HG03457 (cell line): Measurements from ENCODE around the gene CRHR1.
"Not testable (repeated sequence)": the region's sequence is repeated elsewhere in the genome, so short reads cannot be mapped to it uniquely, and the experiment has no call there.

Experiments
- ATAC-seq: cut with Tn5 transposase; IDR thresholded peaks from one replicate; pipeline ENCODE4 v1.9.1; 2021; ENCODE audit warnings: moderate number of reproducible peaks; ENCODE audit not compliant: unreplicated experiment

Gene CRHR1

DNA sequence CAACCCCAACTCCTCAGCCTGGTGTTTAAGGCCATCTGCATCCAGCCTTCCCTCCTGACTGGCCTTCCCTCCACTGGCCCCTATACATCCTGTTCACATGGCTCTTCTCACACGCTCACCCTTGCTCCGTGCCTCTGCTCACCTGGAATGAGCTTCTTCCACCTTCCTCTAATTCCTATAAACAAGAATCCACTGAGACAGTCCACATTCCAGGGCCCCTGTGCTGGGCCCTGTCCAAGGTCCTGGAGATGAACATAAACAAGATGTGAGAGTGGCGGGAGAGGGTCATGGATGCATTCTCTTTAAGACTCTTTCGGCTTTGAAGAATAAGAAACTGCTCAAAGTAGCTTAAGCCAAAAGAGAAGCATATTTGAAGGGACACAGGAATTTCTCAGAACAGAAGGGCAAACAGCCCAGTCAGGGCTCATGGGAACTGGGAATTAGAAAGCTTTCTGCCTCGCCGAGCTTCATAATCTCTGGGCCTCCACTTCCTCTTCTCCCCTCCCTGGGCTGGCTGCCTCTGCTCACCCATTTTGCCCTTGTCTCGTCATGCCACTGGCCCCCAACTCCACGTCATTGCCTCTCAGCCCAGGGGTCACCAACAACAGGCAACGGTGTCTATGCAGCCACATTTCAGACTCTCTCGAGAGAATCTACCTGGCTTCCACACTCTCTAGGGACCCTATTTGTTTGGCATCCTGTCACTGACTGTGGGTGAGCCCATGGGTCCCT lies 74.0 kb downstream of the CRHR1 start:
- no peak for ATAC-seq

- ATAC-seq = no peak
Measured at GRCh38 chr17:45861165-45861564, 77.0 kb downstream of the CRHR1 start.

DNA sequence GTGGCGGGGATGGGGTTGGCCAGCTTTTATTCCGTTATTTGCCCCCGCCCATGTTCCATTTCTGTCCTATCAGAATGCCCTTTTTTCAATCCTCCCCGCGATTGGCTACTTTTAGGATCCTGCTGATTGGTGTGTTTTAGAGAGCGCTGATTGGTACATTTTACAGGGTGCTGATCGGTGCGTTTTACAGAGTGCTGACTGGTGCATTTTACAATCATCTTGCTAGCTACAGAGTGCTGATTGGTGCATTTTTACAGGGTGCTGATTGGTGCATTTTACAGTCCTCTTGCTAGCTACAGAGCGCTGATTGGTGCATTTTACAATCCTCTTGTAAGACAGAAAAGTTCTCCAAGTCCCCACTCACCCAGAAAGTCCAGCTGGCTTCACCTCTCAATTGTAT lies 78.0 kb downstream of the CRHR1 start:
- ATAC-seq = not testable (repeated sequence)

GRCh38 chr17:45863857-45864654 lies 79.9 kb downstream of the CRHR1 start:
- no peak for ATAC-seq

DNA sequence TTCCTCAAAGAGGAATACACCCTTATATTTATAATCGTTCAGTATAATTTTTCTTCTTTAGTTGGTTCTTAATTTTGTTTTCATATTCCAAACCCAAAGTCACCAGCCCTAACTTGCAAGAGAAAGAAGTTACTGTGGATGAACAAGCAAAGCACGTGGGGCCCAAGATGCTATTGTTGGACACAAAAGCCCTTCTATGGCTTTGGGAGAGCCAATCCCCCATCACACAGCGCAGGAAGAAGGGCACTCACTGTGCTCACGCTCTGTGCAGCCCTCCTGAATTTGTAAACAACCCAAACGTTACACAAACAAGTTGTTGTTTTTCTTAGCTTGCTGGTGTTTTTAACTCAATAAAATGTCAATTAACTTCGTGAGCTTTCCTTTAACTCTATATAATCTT lies 83.1 kb downstream of the CRHR1 start:
- no peak for ATAC-seq

DNA sequence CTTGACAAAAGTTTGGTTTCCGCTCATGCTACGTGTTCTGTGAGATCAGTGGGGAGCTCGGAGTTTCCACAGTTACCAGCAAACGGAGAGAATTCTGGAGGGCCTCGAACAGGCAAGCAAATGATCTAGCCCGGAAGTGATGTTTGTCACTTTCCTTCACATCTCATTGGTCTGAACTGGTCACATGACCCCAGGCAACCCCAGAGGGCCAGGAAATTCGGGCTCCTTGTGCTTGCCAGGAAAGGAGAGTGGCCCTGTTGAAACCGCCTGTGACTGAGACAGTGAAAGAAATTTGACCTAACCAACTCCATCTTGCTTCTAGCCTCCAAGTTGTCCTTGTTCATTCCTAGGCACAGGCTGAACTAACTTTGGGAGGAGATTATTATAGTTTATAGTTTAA lies 83.6 kb downstream of the CRHR1 start:
- ATAC-seq = no peak

GRCh38 chr17:45868276-45868675 lies 84.2 kb downstream of the CRHR1 start:
- ATAC-seq = no peak

DNA sequence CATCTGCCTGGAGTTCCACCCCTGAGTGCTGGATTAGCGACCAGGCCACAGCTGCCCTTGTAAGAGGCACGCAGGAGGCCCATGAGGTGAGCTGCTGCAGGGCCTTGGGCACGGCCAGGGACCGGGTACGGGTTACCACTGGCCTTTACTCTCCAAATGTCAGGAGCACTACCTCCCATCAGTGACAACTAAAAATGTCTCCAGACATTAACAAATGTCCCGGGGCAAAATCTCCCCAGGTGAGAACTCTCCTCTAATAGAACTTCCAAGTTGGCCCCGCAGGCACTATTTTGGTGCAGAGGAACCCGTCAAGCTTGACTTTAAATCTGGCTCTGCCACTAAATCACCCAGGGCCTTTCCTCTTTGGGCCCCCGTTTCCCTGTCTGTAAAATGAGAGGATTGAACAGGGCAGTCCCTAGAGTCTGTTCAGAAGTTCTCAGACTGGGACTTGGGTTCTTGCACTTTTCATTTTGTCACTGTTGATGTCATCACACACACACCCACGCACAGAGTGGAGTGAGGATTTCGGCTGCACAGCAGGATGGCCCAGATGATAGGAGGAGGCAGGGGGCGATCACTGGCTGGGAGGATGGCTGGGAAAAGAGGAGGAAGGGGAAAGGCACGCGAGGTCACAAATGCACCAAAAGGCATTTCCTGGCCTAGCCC lies 85.7 kb downstream of the CRHR1 start:
- no peak for ATAC-seq

DNA sequence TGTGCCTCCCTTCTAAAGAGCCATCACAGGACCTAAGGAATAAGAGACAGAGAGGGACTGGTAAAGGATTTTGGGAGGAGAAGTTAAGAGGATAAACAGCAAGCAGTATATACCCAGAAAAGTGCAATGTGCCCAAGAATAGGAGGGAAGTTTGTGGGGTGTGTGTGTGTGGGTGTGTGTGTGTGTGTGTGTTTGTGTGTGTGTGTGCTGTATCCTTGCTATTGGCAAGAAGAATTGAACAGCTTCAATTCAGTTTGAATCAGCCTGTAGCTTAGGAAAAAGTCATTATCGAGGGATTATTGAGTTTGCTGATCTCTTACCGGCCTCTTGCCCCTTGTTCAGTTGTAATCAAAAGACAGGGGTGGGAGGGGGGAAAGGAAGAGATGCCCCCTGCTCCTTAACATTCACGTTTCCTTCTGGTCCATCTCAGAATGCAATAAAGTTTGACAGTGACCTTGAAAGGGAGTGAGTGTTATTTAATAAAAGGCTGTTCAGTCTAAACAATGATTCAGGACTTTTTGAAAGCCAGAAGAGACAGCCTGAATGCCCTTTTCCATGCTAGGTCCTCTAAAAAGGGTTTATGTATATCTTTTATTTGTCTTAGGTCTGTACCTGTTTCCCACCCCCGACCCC lies 86.3 kb downstream of the CRHR1 start:
- no peak for ATAC-seq

GRCh38 chr17:45871718-45872117 lies 87.6 kb downstream of the CRHR1 start:
- ATAC-seq = no peak

DNA sequence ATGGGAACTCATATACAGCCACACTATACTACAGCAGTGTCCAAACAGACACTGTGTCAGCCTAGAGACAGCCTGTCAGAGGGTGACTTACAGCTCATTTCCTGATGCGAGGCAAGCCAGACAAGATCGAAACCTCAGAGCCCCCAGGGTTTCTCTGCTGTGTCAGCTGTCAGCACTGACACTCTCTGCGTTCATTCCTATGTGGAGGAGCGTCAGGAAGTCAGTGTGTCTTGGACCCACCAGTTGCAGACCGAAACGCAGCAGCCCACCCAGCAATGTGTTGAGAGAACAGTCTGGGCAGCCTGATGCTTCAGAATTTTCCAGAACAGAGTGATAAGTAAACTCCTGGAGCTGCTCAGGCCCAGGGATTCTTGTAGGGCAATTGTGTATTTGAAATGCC lies 89.6 kb downstream of the CRHR1 start:
- no peak for ATAC-seq

DNA sequence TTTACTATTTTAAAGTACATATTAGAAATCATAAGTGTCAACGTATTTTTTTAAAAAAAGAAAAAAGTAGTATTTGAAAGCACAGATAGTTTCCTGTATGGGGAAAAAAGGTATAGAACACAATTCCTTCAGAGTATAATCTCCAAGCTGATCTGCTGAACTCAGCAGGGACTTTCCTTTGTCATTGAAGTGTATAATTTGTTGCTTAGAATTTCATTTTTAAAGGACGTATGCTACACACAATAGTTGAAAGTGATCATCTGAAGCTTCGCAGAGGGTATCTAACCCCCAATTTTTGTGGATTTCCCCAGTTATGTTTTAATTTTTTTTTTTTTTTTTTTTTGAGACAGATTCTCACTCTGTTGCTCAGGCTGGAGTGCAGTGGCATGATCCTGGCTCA lies 90.0 kb downstream of the CRHR1 start:
- no peak for ATAC-seq

DNA sequence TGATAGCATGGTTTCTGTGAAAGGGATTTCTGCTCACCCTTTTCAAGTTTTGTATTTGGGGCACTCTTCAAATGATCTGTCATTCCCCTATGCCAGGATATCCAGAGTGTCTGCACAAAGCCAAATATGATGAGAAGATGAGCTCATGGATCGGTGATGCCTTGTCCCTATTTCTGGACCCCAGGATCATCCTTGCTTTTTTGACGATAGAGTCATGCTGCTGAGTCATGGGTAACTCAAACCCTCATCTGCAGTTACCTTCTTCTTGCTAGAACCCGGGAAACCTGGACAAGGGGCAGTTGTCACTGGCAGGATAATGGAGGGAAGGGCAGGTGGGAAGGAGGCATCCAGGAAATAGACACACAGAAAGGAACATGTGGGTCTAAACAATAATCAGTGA lies 92.4 kb downstream of the CRHR1 start:
- no peak for ATAC-seq

- no peak for ATAC-seq
Measured at GRCh38 chr17:45877467-45877866, 93.3 kb downstream of the CRHR1 start.

GRCh38 chr17:45883063-45883462 lies 98.9 kb downstream of the CRHR1 start:
- no peak for ATAC-seq
